Measurements from ENCODE around the gene ASB6. TPM values are rescaled to one million over a fixed set of nuclear protein-coding genes. Genes with fewer than 3 reads are reported as not detected.
"Not testable (repeated sequence)": the region's sequence is repeated elsewhere in the genome, so short reads cannot be mapped to it uniquely, and the experiment has no call there.

ASB6 gene
- total RNA-seq, 1 experiment from 2014 or later = 14.9 TPM

- H3K27me3 ChIP-seq (replicated peaks) = no peaks in the 10 kb centered on the region
- no peak for DNase-seq (ENCODE audit: low read depth in 1 of 2, low spot score in 2 of 2)
- peaks cover 9% of the 10 kb centered on the region for H3K4me1 ChIP-seq (replicated peaks)
- no peak overlapping the region for H3K27ac ChIP-seq
- no peaks in the 10 kb centered on the region for H3K36me3 ChIP-seq
- H3K9me3 ChIP-seq (replicated peaks) = no peaks in the 10 kb centered on the region
- H3K4me3 ChIP-seq = no peak overlapping the region
These were observed 45.9 kb downstream of the ASB6 start for GRCh38 chr9:129595903-129596540.

GRCh38 chr9:129595311-129595741 lies 46.6 kb downstream of the ASB6 start:
- H3K27me3 ChIP-seq (replicated peaks) = no peaks in the 10 kb centered on the region
- H3K4me1 ChIP-seq (replicated peaks) = peaks cover 9% of the 10 kb centered on the region
- no peak for DNase-seq (ENCODE audit: low read depth in 1 of 2, low spot score in 2 of 2)
- no peak overlapping the region for H3K4me3 ChIP-seq
- no peaks in the 10 kb centered on the region for H3K9me3 ChIP-seq (replicated peaks)
- H3K27ac ChIP-seq = no peak overlapping the region
- H3K36me3 ChIP-seq = no peaks in the 10 kb centered on the region

- Histone ChIP-seq H3K27ac (no peak overlapping the region), H3K4me3 (no peak overlapping the region), H3K4me1 (replicated peaks) (peaks cover 9% of the 10 kb centered on the region), H3K9me3 (replicated peaks) (no peaks in the 10 kb centered on the region), H3K36me3 (no peaks in the 10 kb centered on the region), H3K27me3 (replicated peaks) (no peaks in the 10 kb centered on the region)
- DNase-seq (ENCODE audit: low read depth in 1 of 2, low spot score in 2 of 2) = no peak
These were observed 47.3 kb downstream of the ASB6 start for GRCh38 chr9:129594632-129595031.

GRCh38 chr9:129592790-129593189 lies 49.2 kb downstream of the ASB6 start:
- not testable (repeated sequence) for H3K4me1 ChIP-seq (replicated peaks); H3K36me3 ChIP-seq; H3K4me3 ChIP-seq; DNase-seq (ENCODE audit: low read depth in 1 of 2, low spot score in 2 of 2); H3K27me3 ChIP-seq (replicated peaks); H3K27ac ChIP-seq; H3K9me3 ChIP-seq (replicated peaks)

GRCh38 chr9:129591916-129592315 lies 50.0 kb downstream of the ASB6 start:
- Histone ChIP-seq H3K4me1 (replicated peaks) (0 out of 2 replicates have a peak, but pooled peaks cover 2% of the 10 kb centered on the region), H3K27ac (no peak overlapping the region), H3K4me3 (no peak overlapping the region), H3K36me3 (no peaks in the 10 kb centered on the region), H3K9me3 (replicated peaks) (no peaks in the 10 kb centered on the region), H3K27me3 (replicated peaks) (no peaks in the 10 kb centered on the region)
- no peak for DNase-seq (ENCODE audit: low read depth in 1 of 2, low spot score in 2 of 2)

- H3K9me3 ChIP-seq (replicated peaks) = no peaks in the 10 kb centered on the region
- no peak overlapping the region for H3K4me3 ChIP-seq
- no peak for DNase-seq (ENCODE audit: low read depth in 1 of 2, low spot score in 2 of 2)
- H3K36me3 ChIP-seq = no peaks in the 10 kb centered on the region
- no peak overlapping the region for H3K27ac ChIP-seq
- no peaks in the 10 kb centered on the region for H3K4me1 ChIP-seq (replicated peaks)
- no peaks in the 10 kb centered on the region for H3K27me3 ChIP-seq (replicated peaks)
These were observed 51.5 kb downstream of the ASB6 start for GRCh38 chr9:129590466-129590865.

- H3K9me3 ChIP-seq (replicated peaks) = no peaks in the 10 kb centered on the region
- no peak for DNase-seq (ENCODE audit: low read depth in 1 of 2, low spot score in 2 of 2)
- H3K4me3 ChIP-seq = no peak overlapping the region
- peaks cover 6% of the 10 kb centered on the region for H3K4me1 ChIP-seq (replicated peaks)
- H3K27ac ChIP-seq = no peak overlapping the region
- no peaks in the 10 kb centered on the region for H3K27me3 ChIP-seq (replicated peaks)
- H3K36me3 ChIP-seq = no peaks in the 10 kb centered on the region
These were observed 54.3 kb downstream of the ASB6 start for GRCh38 chr9:129587487-129588262.

GRCh38 chr9:129586685-129587084 lies 55.3 kb downstream of the ASB6 start:
- Histone ChIP-seq H3K4me1 (replicated peaks) (peaks cover 6% of the 10 kb centered on the region), H3K36me3 (no peaks in the 10 kb centered on the region), H3K4me3 (no peak overlapping the region), H3K27me3 (replicated peaks) (no peaks in the 10 kb centered on the region), H3K27ac (no peak overlapping the region), H3K9me3 (replicated peaks) (no peaks in the 10 kb centered on the region)
- DNase-seq (ENCODE audit: low read depth in 1 of 2, low spot score in 2 of 2) = no peak

- Histone ChIP-seq H3K36me3 (no peaks in the 10 kb centered on the region), H3K4me1 (replicated peaks) (peaks cover 6% of the 10 kb centered on the region), H3K4me3 (no peak overlapping the region), H3K9me3 (replicated peaks) (no peaks in the 10 kb centered on the region), H3K27me3 (replicated peaks) (no peaks in the 10 kb centered on the region), H3K27ac (no peak overlapping the region)
- no peak for DNase-seq (ENCODE audit: low read depth in 1 of 2, low spot score in 2 of 2)
These were observed 55.7 kb downstream of the ASB6 start for GRCh38 chr9:129586245-129586644.

- H3K4me3 ChIP-seq = no peak overlapping the region
These were observed 56.6 kb downstream of the ASB6 start for GRCh38 chr9:129585352-129585751.

More at GRCh38 chr9:129585352-129585751, 56.6 kb downstream of the ASB6 start:
- Histone ChIP-seq H3K27me3 (replicated peaks) (no peaks in the 10 kb centered on the region), H3K36me3 (no peaks in the 10 kb centered on the region), H3K4me1 (replicated peaks) (peaks cover 6% of the 10 kb centered on the region), H3K27ac (no peak overlapping the region), H3K9me3 (replicated peaks) (no peaks in the 10 kb centered on the region)
- DNase-seq (ENCODE audit: low read depth in 1 of 2, low spot score in 2 of 2) = no peak

Other genes starting within 250 kb of the ASB6 start
- not detected in 2 replicates for gene C9orf50, start 21.1 kb downstream of the ASB6 start, total RNA-seq (2014; rRNA removed; shearing (Covaris generic))
- 30.8 and 35.9 TPM in 2 replicates for gene NTMT1, start 16.0 kb downstream of the ASB6 start, total RNA-seq (2014; rRNA removed; shearing (Covaris generic))
- 9.8 and 14.0 TPM in 2 replicates for gene PRRX2, start 23.5 kb upstream of the ASB6 start, total RNA-seq (2014; rRNA removed; shearing (Covaris generic))
- gene PTGES, start 110.9 kb upstream of the ASB6 start, total RNA-seq (2014; rRNA removed; shearing (Covaris generic)) = 2.4 and 5.4 TPM in 2 replicates
- 24.9 and 38.3 TPM in 2 replicates for gene TOR1B, start 161.0 kb upstream of the ASB6 start, total RNA-seq (2014; rRNA removed; shearing (Covaris generic))
- 29.4 and 42.8 TPM in 2 replicates for gene TOR1A, start 182.0 kb upstream of the ASB6 start, total RNA-seq (2014; rRNA removed; shearing (Covaris generic))
- gene C9orf78, start 193.1 kb upstream of the ASB6 start, total RNA-seq (2014; rRNA removed; shearing (Covaris generic)) = 56.2 and 59.3 TPM in 2 replicates
- gene USP20, start 193.3 kb upstream of the ASB6 start, total RNA-seq (2014; rRNA removed; shearing (Covaris generic)) = 2.1 and 3.4 TPM in 2 replicates